ENCODE data around the gene P2RY12. TPM values are rescaled to one million over a fixed set of nuclear protein-coding genes. Genes with fewer than 3 reads are reported as not detected.

P2RY12 gene
- total RNA-seq, 1 experiment from 2014 or later = not detected

- ChIA-PET CTCF (interaction anchor here (1.0 kb wide), 1 partner anchor 18 kb away, joined by 5 read pairs; no protein-coding TSS in a partner anchor), POLR2A (interaction anchor here (0.9 to 1.6 kb wide), 4 partner anchors 12 to 26 kb away, joined by 3 to 5 read pairs (median 4); no protein-coding TSS in a partner anchor)
- no peak for DNase-seq (ENCODE audit: unreplicated experiment)
- no TSS peak for BruUV-seq (replicated peaks)
- Mint-ChIP-seq H3K4me1 (ENCODE audit: insufficient read depth, unreplicated experiment) (peaks cover 8% of the 10 kb centered on the region), H3K9me3 (ENCODE audit: unreplicated experiment) (no peaks in the 10 kb centered on the region), H3K4me3 (ENCODE audit: unreplicated experiment) (no peak overlapping the region), H3K27me3 (ENCODE audit: insufficient read depth, unreplicated experiment) (no peaks in the 10 kb centered on the region), H3K36me3 (ENCODE audit: insufficient read depth, unreplicated experiment) (no peaks in the 10 kb centered on the region), H3K27ac (ENCODE audit: low read depth, unreplicated experiment) (no peak overlapping the region)
- TF ChIP-seq, protein P1, sequence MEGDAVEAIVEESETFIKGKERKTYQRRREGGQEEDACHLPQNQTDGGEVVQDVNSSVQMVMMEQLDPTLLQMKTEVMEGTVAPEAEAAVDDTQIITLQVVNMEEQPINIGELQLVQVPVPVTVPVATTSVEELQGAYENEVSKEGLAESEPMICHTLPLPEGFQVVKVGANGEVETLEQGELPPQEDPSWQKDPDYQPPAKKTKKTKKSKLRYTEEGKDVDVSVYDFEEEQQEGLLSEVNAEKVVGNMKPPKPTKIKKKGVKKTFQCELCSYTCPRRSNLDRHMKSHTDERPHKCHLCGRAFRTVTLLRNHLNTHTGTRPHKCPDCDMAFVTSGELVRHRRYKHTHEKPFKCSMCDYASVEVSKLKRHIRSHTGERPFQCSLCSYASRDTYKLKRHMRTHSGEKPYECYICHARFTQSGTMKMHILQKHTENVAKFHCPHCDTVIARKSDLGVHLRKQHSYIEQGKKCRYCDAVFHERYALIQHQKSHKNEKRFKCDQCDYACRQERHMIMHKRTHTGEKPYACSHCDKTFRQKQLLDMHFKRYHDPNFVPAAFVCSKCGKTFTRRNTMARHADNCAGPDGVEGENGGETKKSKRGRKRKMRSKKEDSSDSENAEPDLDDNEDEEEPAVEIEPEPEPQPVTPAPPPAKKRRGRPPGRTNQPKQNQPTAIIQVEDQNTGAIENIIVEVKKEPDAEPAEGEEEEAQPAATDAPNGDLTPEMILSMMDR (IDR thresholded peaks at IDR 0.05; ENCODE audit: unreplicated experiment) = no peak
- intact Hi-C loops (cut with micrococcal nuclease) = no loop called here
Observed at GRCh38 chr3:151346292-151346691, 38.3 kb downstream of the P2RY12 start.

GRCh38 chr3:151345859-151346258 is 38.7 kb downstream of the P2RY12 start:
- ChIA-PET POLR2A (interaction anchor here (0.9 to 1.6 kb wide), 5 partner anchors 12 to 39 kb away, joined by 3 to 5 read pairs (median 4); no protein-coding TSS in a partner anchor), CTCF (interaction anchor here (0.5 kb wide), 1 partner anchor 43 kb away, joined by 3 read pairs; no protein-coding TSS in a partner anchor)
- TF ChIP-seq, protein P1 (IDR thresholded peaks at IDR 0.05; ENCODE audit: unreplicated experiment) = no peak
- Mint-ChIP-seq H3K9me3 (ENCODE audit: unreplicated experiment) (no peaks in the 10 kb centered on the region), H3K4me1 (ENCODE audit: insufficient read depth, unreplicated experiment) (peaks cover 8% of the 10 kb centered on the region), H3K36me3 (ENCODE audit: insufficient read depth, unreplicated experiment) (no peaks in the 10 kb centered on the region), H3K27ac (ENCODE audit: low read depth, unreplicated experiment) (no peak overlapping the region), H3K4me3 (ENCODE audit: unreplicated experiment) (peak overlapping the region; percentile 26), H3K27me3 (ENCODE audit: insufficient read depth, unreplicated experiment) (no peaks in the 10 kb centered on the region)
- DNase-seq (ENCODE audit: unreplicated experiment) = peak; percentile 25
- no TSS peak for BruUV-seq (replicated peaks)
- intact Hi-C loops (cut with micrococcal nuclease) = no loop called here

DNA sequence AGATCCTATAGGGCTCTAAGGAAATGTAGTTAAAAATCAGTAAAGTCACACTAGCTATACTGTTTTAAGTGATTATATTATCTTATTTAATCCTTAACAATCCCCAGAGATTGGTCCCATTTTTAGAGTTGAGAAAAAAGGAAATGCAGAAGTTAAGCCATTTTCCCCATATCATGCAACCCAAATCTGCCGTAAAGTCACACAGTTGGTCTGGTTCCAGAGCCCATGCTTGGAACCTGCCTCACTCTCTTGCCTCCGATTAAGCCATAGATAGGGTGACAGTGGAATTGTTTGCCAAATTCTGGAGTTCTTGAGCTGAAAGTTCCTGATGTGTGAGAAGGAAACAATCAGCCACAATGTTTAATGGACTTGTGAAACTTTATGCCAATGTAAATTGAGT is 52.9 kb downstream of the P2RY12 start:
- ChIA-PET CTCF (interaction anchor here (0.5 to 1.9 kb wide), 3 partner anchors 58 to 120 kb away, joined by 3 to 7 read pairs (median 3); no protein-coding TSS in a partner anchor), POLR2A (interaction anchor here (1.2 kb wide), 1 partner anchor 14 kb away, joined by 3 read pairs; no protein-coding TSS in a partner anchor)
- no peaks in the 10 kb centered on the region for H3K9me3 Mint-ChIP-seq (ENCODE audit: unreplicated experiment)

DNA sequence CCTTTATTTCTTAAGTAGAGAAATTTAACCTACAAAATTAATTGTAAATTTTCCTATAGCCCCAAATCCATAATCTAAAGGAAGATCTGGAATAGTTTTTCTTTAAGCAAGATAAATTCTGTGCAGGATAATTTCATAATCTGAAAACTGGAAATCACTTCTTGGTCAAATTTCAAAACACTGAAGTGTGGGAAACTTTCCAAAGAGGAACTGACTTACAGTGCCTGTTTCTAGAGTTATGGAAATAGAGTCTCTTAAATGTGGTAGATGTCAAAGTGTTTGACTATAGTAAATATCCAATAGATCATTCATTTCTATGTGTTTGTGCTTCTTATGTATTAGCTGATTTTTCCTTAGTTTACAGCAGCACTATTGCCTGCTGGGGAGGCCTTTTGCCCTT is 53.7 kb downstream of the P2RY12 start:
- Mint-ChIP-seq H3K4me1 (ENCODE audit: insufficient read depth, unreplicated experiment) (peaks cover 8% of the 10 kb centered on the region), H3K27me3 (ENCODE audit: insufficient read depth, unreplicated experiment) (no peaks in the 10 kb centered on the region), H3K9me3 (ENCODE audit: unreplicated experiment) (no peaks in the 10 kb centered on the region), H3K4me3 (ENCODE audit: unreplicated experiment) (no peak overlapping the region), H3K36me3 (ENCODE audit: insufficient read depth, unreplicated experiment) (no peaks in the 10 kb centered on the region), H3K27ac (ENCODE audit: low read depth, unreplicated experiment) (no peak overlapping the region)
- intact Hi-C loops (cut with micrococcal nuclease) = no loop called here
- TF ChIP-seq, protein P1 (IDR thresholded peaks at IDR 0.05; ENCODE audit: unreplicated experiment) = no peak
- BruUV-seq (replicated peaks) = no TSS peak
- ChIA-PET POLR2A (interaction anchor here (1.2 kb wide), 1 partner anchor 15 kb away, joined by 3 read pairs; no protein-coding TSS in a partner anchor), CTCF (interaction anchor here (0.5 to 1.9 kb wide), 3 partner anchors 42 to 120 kb away, joined by 3 to 7 read pairs (median 3); no protein-coding TSS in a partner anchor)
- peak; percentile 26 for DNase-seq (ENCODE audit: unreplicated experiment)

More for the DNA sequence above, 52.9 kb downstream of the P2RY12 start:
- Mint-ChIP-seq H3K27ac (ENCODE audit: low read depth, unreplicated experiment) (no peak overlapping the region), H3K36me3 (ENCODE audit: insufficient read depth, unreplicated experiment) (no peaks in the 10 kb centered on the region), H3K4me1 (ENCODE audit: insufficient read depth, unreplicated experiment) (peaks cover 8% of the 10 kb centered on the region), H3K27me3 (ENCODE audit: insufficient read depth, unreplicated experiment) (no peaks in the 10 kb centered on the region), H3K4me3 (ENCODE audit: unreplicated experiment) (no peak overlapping the region)
- TF ChIP-seq, protein P1 (IDR thresholded peaks at IDR 0.05; ENCODE audit: unreplicated experiment) = no peak
- intact Hi-C loops (cut with micrococcal nuclease) = no loop called here
- no TSS peak for BruUV-seq (replicated peaks)
- DNase-seq (ENCODE audit: unreplicated experiment) = no peak

All from MCF 10A (cell line).